Astrocyte (in vitro differentiated cells and primary cell): ENCODE results near the gene CDHR2. TPM values are rescaled to one million over a fixed set of nuclear protein-coding genes. Genes with fewer than 3 reads are reported as not detected.

Experiments used
- DNase-seq: peaks from one replicate; pipeline ENCODE4 v3.0.0-alpha.2; 2010; ENCODE audit warnings: low read depth
- FAIRE-seq: peaks from 2 replicates; lab custom pipeline; 2011; peaks lifted over from hg19 to GRCh38; lab: Jason Lieb, UNC
- H2AFZ ChIP-seq: 2 replicates; pipeline ENCODE4 v1.6.0; 2012; ENCODE audit warnings: low read depth, low read length, inconsistent platforms
- H3K27ac ChIP-seq: 2 replicates; pipeline ENCODE4 v1.5.1; 2011; ENCODE audit warnings: low read depth, low read length, inconsistent platforms
- H3K27me3 ChIP-seq: 2 replicates; pipeline ENCODE4 v1.6.0; 2011; ENCODE audit warnings: low read length, inconsistent platforms; ENCODE audit not compliant: insufficient read depth
- H3K36me3 ChIP-seq: 2 replicates; pipeline ENCODE4 v1.5.1; 2011; ENCODE audit warnings: low read length, inconsistent platforms; ENCODE audit not compliant: insufficient read depth
- H3K4me1 ChIP-seq: 2 replicates; pipeline ENCODE4 v1.5.1; 2011; ENCODE audit warnings: low read length, inconsistent platforms; ENCODE audit not compliant: insufficient read depth
- H3K4me2 ChIP-seq: 2 replicates; pipeline ENCODE4 v1.6.0; 2012; ENCODE audit warnings: low read length, inconsistent platforms
- H3K4me3 ChIP-seq: 2 replicates; pipeline ENCODE4 v1.5.1; 2011; ENCODE audit warnings: low read depth, mild to moderate bottlenecking, low read length, inconsistent platforms; ENCODE audit not compliant: insufficient read depth
- H3K79me2 ChIP-seq: 2 replicates; pipeline ENCODE4 v1.6.0; 2012; ENCODE audit warnings: mild to moderate bottlenecking, low read length, inconsistent platforms; ENCODE audit not compliant: insufficient read depth
- H3K9ac ChIP-seq: 2 replicates; pipeline ENCODE4 v1.6.0; 2012; ENCODE audit warnings: mild to moderate bottlenecking, low read length, inconsistent platforms
- H3K9me3 ChIP-seq: 2 replicates; pipeline ENCODE4 v1.5.1; 2012; ENCODE audit warnings: low read depth, mild to moderate bottlenecking, low read length, inconsistent platforms; ENCODE audit not compliant: insufficient read depth
- H4K20me1 ChIP-seq: 2 replicates; pipeline ENCODE4 v1.6.0; 2012; ENCODE audit warnings: low read length, inconsistent platforms; ENCODE audit not compliant: insufficient read depth
- H3K27ac Mint-ChIP-seq: one replicate; pipeline ENCODE4 v1.8.0; 2021; ENCODE audit warnings: mild to moderate bottlenecking, mixed read lengths; ENCODE audit not compliant: unreplicated experiment
- H3K27me3 Mint-ChIP-seq: one replicate; pipeline ENCODE4 v1.8.0; 2021; ENCODE audit warnings: low read depth, mixed read lengths; ENCODE audit not compliant: unreplicated experiment
- H3K36me3 Mint-ChIP-seq: one replicate; pipeline ENCODE4 v1.8.0; 2021; ENCODE audit warnings: low read depth, mixed read lengths; ENCODE audit not compliant: unreplicated experiment
- H3K4me1 Mint-ChIP-seq: one replicate; pipeline ENCODE4 v1.8.0; 2021; ENCODE audit warnings: low read depth, mixed read lengths; ENCODE audit not compliant: unreplicated experiment
- H3K4me3 Mint-ChIP-seq: one replicate; pipeline ENCODE4 v1.8.0; 2021; ENCODE audit warnings: mild to moderate bottlenecking, moderate library complexity, mixed read lengths; ENCODE audit not compliant: unreplicated experiment
- H3K9me3 Mint-ChIP-seq: one replicate; pipeline ENCODE4 v1.8.0; 2021; ENCODE audit warnings: mild to moderate bottlenecking, mixed read lengths; ENCODE audit not compliant: unreplicated experiment
- EZH2 ChIP-seq: IDR thresholded peaks from 2 replicates; pipeline ENCODE4 v1.6.1; 2012; ENCODE audit warnings: mild to moderate bottlenecking, low read length, inconsistent platforms; ENCODE audit not compliant: insufficient read depth
- total RNA-seq: library from RNA; stranded (reverse); gene quantifications from 2 replicates; pipeline ENCODE4 v1.2.1, GENCODE V29; 2021
- TF ChIP-seq, protein P1 (sequence below): IDR thresholded peaks from 2 replicates; pipeline ENCODE4 v1.5.1; 2011; ENCODE audit warnings: low read depth, mild to moderate bottlenecking, inconsistent platforms, low read length, moderate library complexity; ENCODE audit not compliant: insufficient read depth

The CDHR2 gene
- total RNA-seq, 1 donor from 2014 or later: 0.43 TPM

DNA sequence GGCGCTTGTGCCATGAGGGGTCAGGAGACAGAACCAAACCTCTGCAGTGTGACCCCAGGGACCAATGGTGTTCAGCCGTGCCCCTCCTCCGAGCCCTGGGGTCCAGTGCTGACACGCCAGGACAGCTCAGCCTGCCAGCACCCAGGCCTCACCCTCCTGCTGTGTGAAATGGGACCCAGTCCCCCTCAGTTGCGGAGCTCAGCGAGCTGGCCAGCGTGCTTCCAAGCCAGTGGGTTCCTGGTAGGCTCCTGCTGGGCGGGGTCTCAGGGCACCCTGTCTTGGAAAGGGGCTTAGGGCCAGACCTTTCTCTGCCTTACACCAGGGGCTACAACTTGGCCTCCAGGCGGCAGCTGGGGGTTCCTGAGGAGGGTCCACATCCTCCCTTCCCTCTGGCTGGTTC, 16.3 kb upstream of the CDHR2 start:
- Mint-ChIP-seq H3K27ac (no peak overlapping the region), H3K4me3 (no peak overlapping the region), H3K4me1 (peaks cover 21% of the 10 kb centered on the region), H3K36me3 (peaks cover 5% of the 10 kb centered on the region), H3K27me3 (no peaks in the 10 kb centered on the region), H3K9me3 (no peaks in the 10 kb centered on the region)
- TF ChIP-seq EZH2: no peak
- TF ChIP-seq, protein P1, sequence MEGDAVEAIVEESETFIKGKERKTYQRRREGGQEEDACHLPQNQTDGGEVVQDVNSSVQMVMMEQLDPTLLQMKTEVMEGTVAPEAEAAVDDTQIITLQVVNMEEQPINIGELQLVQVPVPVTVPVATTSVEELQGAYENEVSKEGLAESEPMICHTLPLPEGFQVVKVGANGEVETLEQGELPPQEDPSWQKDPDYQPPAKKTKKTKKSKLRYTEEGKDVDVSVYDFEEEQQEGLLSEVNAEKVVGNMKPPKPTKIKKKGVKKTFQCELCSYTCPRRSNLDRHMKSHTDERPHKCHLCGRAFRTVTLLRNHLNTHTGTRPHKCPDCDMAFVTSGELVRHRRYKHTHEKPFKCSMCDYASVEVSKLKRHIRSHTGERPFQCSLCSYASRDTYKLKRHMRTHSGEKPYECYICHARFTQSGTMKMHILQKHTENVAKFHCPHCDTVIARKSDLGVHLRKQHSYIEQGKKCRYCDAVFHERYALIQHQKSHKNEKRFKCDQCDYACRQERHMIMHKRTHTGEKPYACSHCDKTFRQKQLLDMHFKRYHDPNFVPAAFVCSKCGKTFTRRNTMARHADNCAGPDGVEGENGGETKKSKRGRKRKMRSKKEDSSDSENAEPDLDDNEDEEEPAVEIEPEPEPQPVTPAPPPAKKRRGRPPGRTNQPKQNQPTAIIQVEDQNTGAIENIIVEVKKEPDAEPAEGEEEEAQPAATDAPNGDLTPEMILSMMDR: no peak
- DNase-seq (no peak), FAIRE-seq (no peak)
- H3K4me1 ChIP-seq: peaks cover 27% of the 10 kb centered on the region
- H3K79me2 ChIP-seq: peaks cover 54% of the 10 kb centered on the region
- H3K9me3 ChIP-seq: no peaks in the 10 kb centered on the region
- no peak overlapping the region for H3K27ac ChIP-seq
- H3K9ac ChIP-seq: no peak overlapping the region
- H3K36me3 ChIP-seq: no peaks in the 10 kb centered on the region
- H3K27me3 ChIP-seq: no peaks in the 10 kb centered on the region
- H4K20me1 ChIP-seq: peaks cover 51% of the 10 kb centered on the region
- no peak overlapping the region for H3K4me3 ChIP-seq
- no peak overlapping the region for H3K4me2 ChIP-seq
- H2AFZ ChIP-seq: no peak overlapping the region

- Mint-ChIP-seq H3K27ac (no peak overlapping the region), H3K4me1 (peaks cover 23% of the 10 kb centered on the region), H3K27me3 (no peaks in the 10 kb centered on the region), H3K9me3 (no peaks in the 10 kb centered on the region), H3K36me3 (peaks cover 5% of the 10 kb centered on the region), H3K4me3 (peak overlapping the region; percentile 40)
- Histone ChIP-seq H2AFZ (no peak overlapping the region), H4K20me1 (peaks cover 51% of the 10 kb centered on the region), H3K4me3 (no peak overlapping the region), H3K9me3 (no peaks in the 10 kb centered on the region), H3K4me2 (peak overlapping the region; percentile 91), H3K79me2 (peaks cover 54% of the 10 kb centered on the region), H3K27ac (no peak overlapping the region), H3K36me3 (no peaks in the 10 kb centered on the region), H3K27me3 (no peaks in the 10 kb centered on the region), H3K9ac (no peak overlapping the region), H3K4me1 (peaks cover 31% of the 10 kb centered on the region)
- FAIRE-seq: no peak
- TF ChIP-seq EZH2: no peak
- TF ChIP-seq, protein P1: no peak
- DNase-seq: no peak
Observed at GRCh38 chr5:176533390-176533789, 15.8 kb upstream of the CDHR2 start.

DNA sequence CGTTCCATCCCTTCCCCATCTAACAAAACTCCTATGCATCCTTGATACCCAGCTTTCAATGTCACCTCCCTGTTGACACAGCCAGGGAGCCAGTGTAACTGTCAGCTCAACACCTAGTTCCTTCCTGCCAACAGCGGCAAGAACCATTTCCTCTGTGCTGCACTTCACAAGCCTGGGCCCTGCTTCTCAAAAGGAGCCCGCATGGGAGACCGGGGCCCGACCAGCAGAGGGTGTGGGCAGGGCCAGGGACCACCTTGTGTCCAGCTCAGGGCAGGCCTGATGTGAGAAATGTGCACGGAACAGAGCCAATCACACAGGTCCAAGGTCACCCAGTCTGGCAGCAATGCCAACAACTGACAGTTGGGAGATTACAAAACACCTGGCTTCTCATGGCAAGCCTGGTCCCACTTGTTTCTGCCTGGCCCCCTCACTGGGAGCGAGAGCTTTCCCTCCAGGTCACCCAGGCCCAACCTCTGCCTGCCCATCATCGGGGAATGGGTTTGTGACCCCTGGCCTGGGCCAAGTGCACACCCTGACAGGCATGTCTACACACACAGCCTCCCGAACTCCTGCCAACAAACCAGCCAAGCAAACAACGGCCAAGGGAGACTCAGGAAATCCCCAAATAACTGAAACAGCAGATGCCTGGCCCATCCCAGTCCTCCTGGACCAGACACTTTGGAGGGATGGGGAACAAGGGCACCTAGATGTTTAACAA, 15.1 kb upstream of the CDHR2 start:
- H3K27ac ChIP-seq: no peak overlapping the region

More for the DNA sequence above, 15.1 kb upstream of the CDHR2 start:
- H3K9ac ChIP-seq: peak overlapping the region; percentile 13
- H3K4me2 ChIP-seq: peak overlapping the region; percentile 91
- H3K4me1 Mint-ChIP-seq: peaks cover 23% of the 10 kb centered on the region
- peaks cover 54% of the 10 kb centered on the region for H3K79me2 ChIP-seq
- no peak overlapping the region for H3K27ac Mint-ChIP-seq
- H3K9me3 ChIP-seq: no peaks in the 10 kb centered on the region
- H3K4me3 ChIP-seq: peak overlapping the region; percentile 26
- TF ChIP-seq EZH2: no peak
- TF ChIP-seq, protein P1: no peak
- H3K36me3 Mint-ChIP-seq: peaks cover 5% of the 10 kb centered on the region
- FAIRE-seq (no peak), DNase-seq (no peak)
- H2AFZ ChIP-seq: no peak overlapping the region
- peak overlapping the region; percentile 69 for H3K4me3 Mint-ChIP-seq
- H3K9me3 Mint-ChIP-seq: no peaks in the 10 kb centered on the region
- peaks cover 32% of the 10 kb centered on the region for H3K4me1 ChIP-seq
- H3K36me3 ChIP-seq: no peaks in the 10 kb centered on the region
- H4K20me1 ChIP-seq: peaks cover 51% of the 10 kb centered on the region
- no peaks in the 10 kb centered on the region for H3K27me3 ChIP-seq
- no peaks in the 10 kb centered on the region for H3K27me3 Mint-ChIP-seq
